HepG2 (cell line): ENCODE measurements around the gene CALML4. TPM values are rescaled to one million over a fixed set of nuclear protein-coding genes. Genes with fewer than 3 reads are reported as not detected.
"Not testable (repeated sequence)": the region's sequence is repeated elsewhere in the genome, so short reads cannot be mapped to it uniquely, and the experiment has no call there.

Experiments
- ATAC-seq: fragments of 200-7000 bp; cut with Tn5 transposase; 3 replicates; pipeline ENCODE4 v1.9.1; 2020; ENCODE audit warnings: mild to moderate bottlenecking, moderate library complexity
- BruUV-seq: library from RNA; stranded (reverse); fragments of 400-500 nt; replicated peaks from 2 replicates; lab custom pipeline; 2021; lab: Mats Ljungman, UMichigan
- CTCF ChIA-PET: fragments of 300-600 bp; formaldehyde crosslinking; extraction: SDS; loops from one replicate; lab custom pipeline; 2021; ENCODE audit warnings: low total read pairs, inconsistent platforms, low intra/inter-chr PET ratio; lab: Yijun Ruan, JAX
- POLR2A ChIA-PET: fragments of 350-600 bp; sonication (Branson Sonifier 250); formaldehyde crosslinking; loops from one replicate; lab custom pipeline; 2020; ENCODE audit warnings: antibody characterized with exemption, inconsistent platforms; lab: Yijun Ruan, JAX
- DNase-seq: peaks from one replicate; pipeline ENCODE4 v3.0.0-alpha.2; 2015; ENCODE audit warnings: low spot score
- FAIRE-seq: peaks from 3 replicates; lab custom pipeline; 2011; peaks lifted over from hg19 to GRCh38; lab: Jason Lieb, UNC
- H2AFZ ChIP-seq: one replicate; pipeline ENCODE4 v1.6.1; 2011; ENCODE audit warnings: low read length, inconsistent platforms
- H3K27ac ChIP-seq: fragments of 300-600 bp; 3 replicates; pipeline ENCODE4 v1.8.0; 2011; ENCODE audit warnings: mixed run types, mild to moderate bottlenecking, mixed read lengths, low read length, inconsistent platforms; ENCODE audit not compliant: insufficient read depth; ENCODE audit errors: extremely low read length
- H3K27me3 ChIP-seq, 2 experiments: fragments of 200-600 bp in 1 of 2; 2 replicates in 1 of 2; 3 replicates in 1 of 2; pipeline versions ENCODE4 v1.6.0 to v1.8.0; 2011; ENCODE audit warnings: low read length in 2 of 2, mild to moderate bottlenecking in 2 of 2, moderate library complexity in 2 of 2, inconsistent platforms in 1 of 2; ENCODE audit not compliant: insufficient read depth in 2 of 2, control insufficient read depth in 1 of 2
- H3K36me3 ChIP-seq, 2 experiments: fragments of 200-600 bp in 1 of 2; replicated peaks in 1 of 2; 2 replicates in 1 of 2; 3 replicates in 1 of 2; pipeline versions ENCODE4 v1.5.1 to v1.8.0; 2011; ENCODE audit warnings: low read length in 2 of 2, inconsistent platforms in 1 of 2; ENCODE audit not compliant: insufficient read depth in 2 of 2, control insufficient read depth in 1 of 2
- H3K4me1 ChIP-seq: 2 replicates; pipeline ENCODE4 v1.5.1; 2012; ENCODE audit warnings: low read length, inconsistent platforms; ENCODE audit not compliant: insufficient read depth
- H3K4me2 ChIP-seq: 2 replicates; pipeline ENCODE4 v1.6.0; 2011; ENCODE audit warnings: low read depth, low read length, inconsistent platforms
- H3K4me3 ChIP-seq, 3 experiments: fragments of 200-600 bp in 1 of 3; sonication (generic), shearing (Covaris generic) in 1 of 3; replicated peaks in 1 of 3; 2 replicates each; pipeline ENCODE4 v1.5.1; 2011 to 2016; ENCODE audit warnings: low read length in 3 of 3, inconsistent platforms in 2 of 3, low read depth in 2 of 3, mild to moderate bottlenecking in 2 of 3, control low read depth in 1 of 3, mixed read lengths in 1 of 3; ENCODE audit not compliant: insufficient read depth in 1 of 3
- H3K79me2 ChIP-seq: one replicate; pipeline ENCODE4 v1.6.1; 2011; ENCODE audit warnings: low read length, inconsistent platforms; ENCODE audit not compliant: insufficient read depth
- H3K9ac ChIP-seq: 2 replicates; pipeline ENCODE4 v1.6.0; 2011; ENCODE audit warnings: mild to moderate bottlenecking, low read depth, low read length, inconsistent platforms; ENCODE audit not compliant: insufficient read depth
- H3K9me3 ChIP-seq: 2 replicates; pipeline ENCODE4 v1.5.1; 2012; ENCODE audit warnings: mild to moderate bottlenecking, low read length
- H4K20me1 ChIP-seq: 2 replicates; pipeline ENCODE4 v1.6.0; 2011; ENCODE audit warnings: inconsistent platforms, mild to moderate bottlenecking, low read length, moderate library complexity; ENCODE audit not compliant: insufficient read depth
- ATM ChIP-seq: fragments of 450-650 bp; IDR thresholded peaks from 2 replicates; pipeline ENCODE4 v1.7.1; 2017; ENCODE audit warnings: mild to moderate bottlenecking, borderline replicate concordance
- HIVEP1 ChIP-seq: sonication (generic); formaldehyde crosslinking; IDR thresholded peaks from 2 replicates; pipeline ENCODE4 v1.4.0; 2020; ENCODE audit warnings: mild to moderate bottlenecking, missing genetic modification reagents
- HOXA3 ChIP-seq: sonication (generic); formaldehyde crosslinking; IDR thresholded peaks from 2 replicates; pipeline ENCODE4 v1.5.0; 2020; ENCODE audit warnings: missing genetic modification reagents
- KLF15 ChIP-seq: sonication (generic); formaldehyde crosslinking; IDR thresholded peaks from 2 replicates; pipeline ENCODE4 v1.8.1; 2023; ENCODE audit warnings: borderline replicate concordance, mild to moderate bottlenecking, inconsistent platforms, missing genetic modification reagents, mixed read lengths
- MAFK ChIP-seq, 2 experiments: IDR thresholded peaks in 1 of 2; conservative IDR thresholded peaks in 1 of 2; 2 replicates each; pipeline ENCODE4 v1.6.1; 2011; ENCODE audit warnings: improper control_type of control experiment in 2 of 2, low read length in 2 of 2
- MXD3 ChIP-seq: IDR thresholded peaks from 2 replicates; pipeline ENCODE4 v1.6.1; 2016; ENCODE audit warnings: mild to moderate bottlenecking, missing biosample characterization, missing genetic modification reagents
- PAF1 ChIP-seq: IDR thresholded peaks from 2 replicates; pipeline ENCODE4 v1.6.1; 2016; ENCODE audit warnings: missing genetic modification reagents, missing compliant biosample characterization
- RBM22 ChIP-seq: fragments of 200-400 bp; formaldehyde crosslinking; optimal IDR thresholded peaks from 2 replicates; pipeline ENCODE3; 2017; ENCODE audit warnings: mild to moderate bottlenecking, low read length, moderate library complexity
- ZBTB34 ChIP-seq: sonication (generic); formaldehyde crosslinking; IDR thresholded peaks from 2 replicates; pipeline ENCODE4 v1.8.0; 2022; ENCODE audit warnings: mild to moderate bottlenecking, missing genetic modification reagents
- ZNF121 ChIP-seq: sonication (generic); formaldehyde crosslinking; IDR thresholded peaks from 2 replicates; pipeline ENCODE4 v1.5.0; 2020; ENCODE audit warnings: mild to moderate bottlenecking, missing genetic modification reagents
- ZNF605 ChIP-seq: sonication (generic); formaldehyde crosslinking; IDR thresholded peaks from 2 replicates; pipeline ENCODE4 v1.8.0; 2022; ENCODE audit warnings: mild to moderate bottlenecking, missing genetic modification reagents
- ZNF713 ChIP-seq: sonication (generic); formaldehyde crosslinking; IDR thresholded peaks from 2 replicates; pipeline ENCODE4 v1.4.0; 2020; ENCODE audit warnings: mild to moderate bottlenecking, missing genetic modification reagents
- WGBS: methylation state at CpG from one replicate; pipeline ENCODE4 v1.1.6; 2017; ENCODE audit warnings: low lambda C conversion rate; 5-methylcytosine and 5-hydroxymethylcytosine counted together
- in situ Hi-C: cut with HindIII; loops from 2 replicates; pipeline ENCODE4 v1.10.0; 2017; ENCODE audit warnings: low pct_unique_long_range_greater_than_20kb; ENCODE audit not compliant: extremely low pct_ligation_motif_present
- intact Hi-C: fragments of 100-400 bp; cut with micrococcal nuclease; formaldehyde crosslinking; loops from one replicate; pipeline ENCODE4 v1.10.0; 2022; ENCODE audit not compliant: unreplicated experiment
- polyA plus RNA-seq, 8 experiments: library from polyadenylated mRNA; depleted of rRNA in 3 of 8; stranded (reverse) in 7 of 8; unstranded in 1 of 8; fragments of >200 nt; fragmentation: Illumina TruSeq in 4 of 8; extraction: Trizol in 4 of 8; gene quantifications; 2 replicates each; pipeline versions ENCODE4 v1.2.1 to v1.2.3, GENCODE V29; 2011 to 2016; ENCODE audit warnings: low read depth in 4 of 8, missing spikeins in 1 of 8, mixed read lengths in 1 of 8; ENCODE audit not compliant: insufficient read depth in 1 of 8
- total RNA-seq, 5 experiments: library from RNA; depleted of rRNA; stranded (reverse); fragments of >200 nt; fragmentation: Illumina TruSeq; extraction: Trizol; gene quantifications; 2 replicates each; pipeline ENCODE4 v1.2.3, GENCODE V29; 2016; ENCODE audit warnings: low read depth in 1 of 5
- TF ChIP-seq, protein P1 (sequence below): sonication (generic); formaldehyde crosslinking; IDR thresholded peaks from 2 replicates; pipeline ENCODE4 v1.4.0; 2020; ENCODE audit warnings: missing genetic modification reagents

The CALML4 gene
- total and polyA plus RNA-seq, 2 of the 13 experiments (the other 11 are each of a cell fraction or from before 2014, with no cell fraction given): 3.6 to 8.7 TPM

DNA sequence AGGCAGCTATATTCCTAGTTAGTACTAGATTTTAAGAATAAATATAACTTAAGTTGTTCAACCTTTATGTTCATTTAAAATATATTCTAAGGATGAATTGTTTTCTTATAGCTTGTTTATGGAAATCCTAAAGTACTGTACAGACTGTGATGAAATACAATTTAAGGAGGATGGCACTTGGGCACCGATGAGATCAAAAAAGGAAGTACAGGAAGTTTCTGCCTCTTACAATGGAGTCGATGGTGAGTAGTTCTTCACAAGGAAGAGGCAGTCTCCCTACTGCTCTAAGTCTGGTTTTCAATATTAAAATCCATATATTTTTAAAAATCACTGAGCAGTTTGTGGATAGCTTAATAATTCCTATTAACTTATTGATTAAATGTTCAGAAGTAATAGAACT, 29.6 kb downstream of the CALML4 start (continued):
- no peak for TF ChIP-seq MXD3 (CRISPR knock-in tag)
- no peak for TF ChIP-seq RBM22
- TF ChIP-seq KLF15 (CRISPR knock-in tag): no peak
- no peak for TF ChIP-seq MAFK (conservative IDR thresholded peaks at IDR 0.05 in 1 of 2, IDR thresholded peaks at IDR 0.05 in 1 of 2; ENCODE audit: low read length in 2 of 2)
- TF ChIP-seq ZNF605 (CRISPR knock-in tag): no peak
- no peak for TF ChIP-seq PAF1
- no peak for TF ChIP-seq ATM
- TF ChIP-seq ZNF713 (CRISPR knock-in tag): no peak
- TF ChIP-seq, protein P1, sequence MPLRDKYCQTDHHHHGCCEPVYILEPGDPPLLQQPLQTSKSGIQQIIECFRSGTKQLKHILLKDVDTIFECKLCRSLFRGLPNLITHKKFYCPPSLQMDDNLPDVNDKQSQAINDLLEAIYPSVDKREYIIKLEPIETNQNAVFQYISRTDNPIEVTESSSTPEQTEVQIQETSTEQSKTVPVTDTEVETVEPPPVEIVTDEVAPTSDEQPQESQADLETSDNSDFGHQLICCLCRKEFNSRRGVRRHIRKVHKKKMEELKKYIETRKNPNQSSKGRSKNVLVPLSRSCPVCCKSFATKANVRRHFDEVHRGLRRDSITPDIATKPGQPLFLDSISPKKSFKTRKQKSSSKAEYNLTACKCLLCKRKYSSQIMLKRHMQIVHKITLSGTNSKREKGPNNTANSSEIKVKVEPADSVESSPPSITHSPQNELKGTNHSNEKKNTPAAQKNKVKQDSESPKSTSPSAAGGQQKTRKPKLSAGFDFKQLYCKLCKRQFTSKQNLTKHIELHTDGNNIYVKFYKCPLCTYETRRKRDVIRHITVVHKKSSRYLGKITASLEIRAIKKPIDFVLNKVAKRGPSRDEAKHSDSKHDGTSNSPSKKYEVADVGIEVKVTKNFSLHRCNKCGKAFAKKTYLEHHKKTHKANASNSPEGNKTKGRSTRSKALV (CRISPR knock-in tag): no peak
- no peak for TF ChIP-seq HOXA3 (CRISPR knock-in tag)

GRCh38 chr15:68173119-68173518, 32.0 kb downstream of the CALML4 start:
- DNase-seq (no peak), FAIRE-seq (no peak)
- Histone ChIP-seq H3K79me2 (no peaks in the 10 kb centered on the region), H4K20me1 (no peaks in the 10 kb centered on the region)
- WGBS: 93% methylated on average over 4 of the region's 4 CpGs
- in situ Hi-C loops: no loop called here
- TF ChIP-seq ZBTB34 (CRISPR knock-in tag): no peak
- no peak for TF ChIP-seq HIVEP1 (CRISPR knock-in tag)
- TF ChIP-seq ZNF121 (CRISPR knock-in tag): peak; percentile 61; the same call in 1 of the 2 replicates
- TF ChIP-seq, all 625 proteins: peak for 1
- H3K27ac ChIP-seq: no peak overlapping the region
- H3K4me1 ChIP-seq: no peaks in the 10 kb centered on the region
- ChIA-PET CTCF (no interaction called here), POLR2A (no interaction called here)
- no peak overlapping the region for H3K4me2 ChIP-seq
- no peak overlapping the region for H3K4me3 ChIP-seq
- no peak overlapping the region for H2AFZ ChIP-seq
- no peak for ATAC-seq
- H3K27me3 ChIP-seq: no peaks in the 10 kb centered on the region; a peak in 1 of 5 replicates
- H3K9me3 ChIP-seq: no peaks in the 10 kb centered on the region
- intact Hi-C loops: no loop called here
- no peak overlapping the region for H3K9ac ChIP-seq
- peaks cover 9 to 49% of the 10 kb centered on the region in 2 experiments for H3K36me3 ChIP-seq
- no TSS peak for BruUV-seq

DNA sequence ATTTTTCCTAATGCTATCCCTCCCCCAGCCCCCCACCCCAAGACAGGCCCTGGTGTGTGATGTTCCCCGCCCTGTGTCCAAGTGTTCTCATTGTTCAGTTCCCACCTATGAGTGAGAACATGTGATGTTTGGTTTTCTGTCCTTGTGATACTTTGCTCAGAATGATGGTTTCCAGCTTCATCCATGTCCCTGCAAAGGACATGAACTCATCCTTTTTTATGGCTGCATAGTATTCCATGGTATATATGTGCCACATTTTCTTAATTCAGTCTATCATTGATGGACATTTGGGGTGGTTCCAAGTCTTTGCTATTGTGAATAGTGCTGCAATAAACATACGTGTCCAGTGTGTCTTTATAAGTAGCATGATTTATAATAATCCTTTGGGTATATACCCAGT, 33.1 kb downstream of the CALML4 start:
- H3K27me3 ChIP-seq, H2AFZ ChIP-seq, H3K27ac ChIP-seq, BruUV-seq, POLR2A ChIA-PET, H3K9ac ChIP-seq, ATAC-seq, DNase-seq, CTCF ChIA-PET, H3K79me2 ChIP-seq, FAIRE-seq, H3K4me2 ChIP-seq, H3K9me3 ChIP-seq, intact Hi-C loops, H3K4me3 ChIP-seq, H3K4me1 ChIP-seq, in situ Hi-C loops, H4K20me1 ChIP-seq: not testable (repeated sequence)
- WGBS: 100% methylated on average over 2 of the region's 2 CpGs
- H3K36me3 ChIP-seq: peaks cover 6 to 39% of the 10 kb centered on the region in 2 experiments; a peak in 4 of 5 replicates
